ENCODE measurements around the gene FOXG1.

The FOXG1 gene

GRCh38 chr14:28778138-28779117 lies 11.8 kb downstream of the FOXG1 start:
- no peak overlapping the region for H3K4me3 ChIP-seq (ENCODE audit: low read depth, low read length)
- no peak for DNase-seq (ENCODE audit: low read depth)
- no peak for TF ChIP-seq CTCF (IDR thresholded peaks at IDR 0.05; ENCODE audit: low read depth, low read length, missing control alignments)

GRCh38 chr14:28779456-28779855 lies 12.9 kb downstream of the FOXG1 start:
- no peak overlapping the region for H3K4me3 ChIP-seq (ENCODE audit: low read depth, low read length)
- DNase-seq (ENCODE audit: low read depth) = no peak
- TF ChIP-seq CTCF (IDR thresholded peaks at IDR 0.05; ENCODE audit: low read depth, low read length, missing control alignments) = no peak

GRCh38 chr14:28780843-28781820 lies 14.5 kb downstream of the FOXG1 start:
- no peak for TF ChIP-seq CTCF (IDR thresholded peaks at IDR 0.05; ENCODE audit: low read depth, low read length, missing control alignments)
- no peak for DNase-seq (ENCODE audit: low read depth)
- H3K4me3 ChIP-seq (ENCODE audit: low read depth, low read length) = no peak overlapping the region

DNA sequence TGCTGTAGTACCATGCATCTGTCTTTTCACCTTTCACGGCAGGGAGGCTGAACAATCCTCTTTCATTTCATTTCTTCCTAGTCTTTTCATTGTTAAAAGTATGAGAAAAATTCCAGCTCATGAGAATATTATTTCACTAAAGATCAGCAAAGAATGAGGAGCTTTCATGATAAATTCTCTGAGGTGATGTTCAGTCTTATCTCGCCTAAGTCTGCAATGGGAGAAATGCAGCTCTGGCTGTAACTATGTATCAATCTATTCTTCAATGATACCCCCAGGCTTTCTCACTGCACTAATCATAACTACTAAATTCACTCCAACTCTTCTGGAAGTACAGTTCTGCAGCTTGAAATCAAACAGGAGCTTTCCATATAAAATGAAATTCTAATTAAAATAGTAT lies 15.7 kb downstream of the FOXG1 start:
- no peak for DNase-seq (ENCODE audit: low read depth)
- no peak for TF ChIP-seq CTCF (IDR thresholded peaks at IDR 0.05; ENCODE audit: low read depth, low read length, missing control alignments)
- H3K4me3 ChIP-seq (ENCODE audit: low read depth, low read length) = no peak overlapping the region

DNA sequence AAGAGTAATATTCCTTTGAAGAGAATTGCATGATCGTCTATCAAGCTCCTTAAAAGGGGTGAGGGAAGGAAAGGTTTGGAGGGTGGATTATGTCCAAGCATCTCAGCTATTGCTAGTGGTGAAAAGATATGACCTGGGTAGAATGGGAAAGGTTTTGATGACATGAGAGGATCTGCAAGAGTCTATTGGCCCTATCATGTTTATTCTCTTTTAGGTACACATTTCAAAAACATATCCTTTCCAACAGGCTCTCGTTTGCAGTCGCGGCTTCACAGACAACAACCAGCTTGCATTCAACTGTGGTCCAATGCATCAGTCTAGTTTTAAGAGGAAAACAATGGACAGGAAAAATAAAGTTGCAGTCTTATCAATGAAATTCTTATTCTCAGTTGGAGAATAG lies 17.1 kb downstream of the FOXG1 start:
- no peak for TF ChIP-seq CTCF (IDR thresholded peaks at IDR 0.05; ENCODE audit: low read depth, low read length, missing control alignments)
- H3K4me3 ChIP-seq (ENCODE audit: low read depth, low read length) = no peak overlapping the region
- DNase-seq (ENCODE audit: low read depth) = no peak

DNA sequence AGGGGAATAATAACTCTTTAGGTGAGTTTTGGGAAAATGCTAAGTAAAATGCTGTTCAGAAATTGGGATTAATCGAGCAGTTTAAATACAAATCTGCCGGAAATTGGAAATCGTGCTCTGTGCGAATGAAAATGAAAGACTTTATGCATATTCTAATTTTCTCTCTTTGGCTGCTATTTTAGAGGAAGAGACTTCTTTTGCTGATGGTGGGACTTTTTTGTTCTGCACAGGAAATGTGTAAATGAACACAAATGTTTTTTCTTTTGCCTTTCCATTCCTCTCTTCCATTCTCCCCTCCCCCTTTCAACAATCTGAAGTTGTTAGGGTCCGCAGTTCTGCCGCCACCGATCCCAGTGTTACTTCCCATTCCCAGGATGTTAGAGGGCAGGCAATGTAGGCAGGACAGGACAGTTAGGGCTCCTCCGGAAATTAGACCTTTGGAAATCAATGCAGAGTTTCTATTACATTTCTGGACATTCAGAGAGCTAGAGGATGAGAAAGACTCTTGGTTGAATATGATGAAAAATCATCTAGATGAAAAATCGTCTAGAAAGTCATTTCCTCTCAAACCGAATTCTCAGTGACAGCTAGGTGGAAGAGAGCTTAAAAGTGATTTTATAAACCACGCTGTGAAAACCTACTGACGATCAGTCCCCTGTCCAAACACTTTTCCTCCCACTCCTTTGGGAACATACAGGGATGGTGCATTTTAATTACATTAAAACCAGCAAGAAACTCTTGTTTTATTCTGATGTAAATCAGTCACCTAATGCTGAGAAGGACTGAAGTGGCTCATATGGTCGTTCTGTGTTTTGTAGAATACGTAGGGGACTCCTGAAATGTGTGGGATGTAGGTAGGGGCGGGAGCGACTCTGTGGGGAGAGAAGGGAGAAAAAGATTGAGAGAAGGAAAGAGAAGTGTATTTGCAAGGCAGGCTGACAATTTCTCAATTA lies 17.8 kb downstream of the FOXG1 start:
- no peak for TF ChIP-seq CTCF (IDR thresholded peaks at IDR 0.05; ENCODE audit: low read depth, low read length, missing control alignments)
- no peak overlapping the region for H3K4me3 ChIP-seq (ENCODE audit: low read depth, low read length)
- DNase-seq (ENCODE audit: low read depth) = no peak
